Epithelial cell of proximal tubule (primary cell): ENCODE measurements around the gene R3HDM2. TPM values are rescaled to one million over a fixed set of nuclear protein-coding genes. Genes with fewer than 3 reads are reported as not detected.
"Not testable (repeated sequence)": the region's sequence is repeated elsewhere in the genome, so short reads cannot be mapped to it uniquely, and the experiment has no call there.

ENCODE experiments used
- DNase-seq: peaks from one replicate; pipeline ENCODE4 v3.0.0-alpha.2; 2011; ENCODE audit warnings: low read depth
- H3K4me3 ChIP-seq: 2 replicates; pipeline ENCODE4 v1.5.1; 2011; ENCODE audit warnings: low read depth, mild to moderate bottlenecking, low read length
- total RNA-seq: library from RNA; depleted of rRNA; stranded (reverse); fragments of >200 nt; gene quantifications from 2 replicates; pipeline ENCODE4 v1.2.3, GENCODE V29; 2015
- TF ChIP-seq, protein P1 (sequence below): conservative IDR thresholded peaks from 2 replicates; pipeline ENCODE4 v1.5.1; 2012; ENCODE audit warnings: low read depth, mild to moderate bottlenecking, low read length

Gene R3HDM2
- total RNA-seq, 1 donor from 2014 or later, result 12.5 TPM

- TF ChIP-seq, protein P1, sequence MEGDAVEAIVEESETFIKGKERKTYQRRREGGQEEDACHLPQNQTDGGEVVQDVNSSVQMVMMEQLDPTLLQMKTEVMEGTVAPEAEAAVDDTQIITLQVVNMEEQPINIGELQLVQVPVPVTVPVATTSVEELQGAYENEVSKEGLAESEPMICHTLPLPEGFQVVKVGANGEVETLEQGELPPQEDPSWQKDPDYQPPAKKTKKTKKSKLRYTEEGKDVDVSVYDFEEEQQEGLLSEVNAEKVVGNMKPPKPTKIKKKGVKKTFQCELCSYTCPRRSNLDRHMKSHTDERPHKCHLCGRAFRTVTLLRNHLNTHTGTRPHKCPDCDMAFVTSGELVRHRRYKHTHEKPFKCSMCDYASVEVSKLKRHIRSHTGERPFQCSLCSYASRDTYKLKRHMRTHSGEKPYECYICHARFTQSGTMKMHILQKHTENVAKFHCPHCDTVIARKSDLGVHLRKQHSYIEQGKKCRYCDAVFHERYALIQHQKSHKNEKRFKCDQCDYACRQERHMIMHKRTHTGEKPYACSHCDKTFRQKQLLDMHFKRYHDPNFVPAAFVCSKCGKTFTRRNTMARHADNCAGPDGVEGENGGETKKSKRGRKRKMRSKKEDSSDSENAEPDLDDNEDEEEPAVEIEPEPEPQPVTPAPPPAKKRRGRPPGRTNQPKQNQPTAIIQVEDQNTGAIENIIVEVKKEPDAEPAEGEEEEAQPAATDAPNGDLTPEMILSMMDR, result no peak
- DNase-seq, result no peak
- H3K4me3 ChIP-seq, result no peak overlapping the region
Observed at GRCh38 chr12:57420482-57420881, 10.4 kb downstream of the R3HDM2 start.

GRCh38 chr12:57419495-57419894 is 11.3 kb downstream of the R3HDM2 start:
- TF ChIP-seq, protein P1, result no peak
- no peak overlapping the region for H3K4me3 ChIP-seq
- no peak for DNase-seq

DNA sequence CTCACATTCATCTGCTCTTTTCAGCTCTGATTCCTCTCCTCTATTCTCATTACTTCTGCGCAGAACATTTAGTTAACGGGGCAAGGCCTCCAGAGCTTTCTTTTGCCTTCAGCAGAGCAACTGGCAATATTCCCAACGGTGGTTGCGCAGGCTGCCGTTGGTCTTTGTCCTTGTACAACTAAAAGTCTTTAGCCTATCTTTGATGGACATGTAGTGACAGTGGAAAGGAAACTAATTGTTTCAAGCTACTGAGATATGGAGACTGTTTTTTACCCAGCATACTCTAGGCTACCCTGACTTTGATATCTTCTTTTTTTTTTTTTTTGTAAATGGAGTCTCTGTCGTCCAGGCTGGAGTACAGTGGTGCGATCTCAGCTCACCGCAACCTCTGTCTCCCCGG is 12.6 kb downstream of the R3HDM2 start:
- no peak for DNase-seq
- H3K4me3 ChIP-seq, result no peak overlapping the region
- TF ChIP-seq, protein P1, result no peak

DNA sequence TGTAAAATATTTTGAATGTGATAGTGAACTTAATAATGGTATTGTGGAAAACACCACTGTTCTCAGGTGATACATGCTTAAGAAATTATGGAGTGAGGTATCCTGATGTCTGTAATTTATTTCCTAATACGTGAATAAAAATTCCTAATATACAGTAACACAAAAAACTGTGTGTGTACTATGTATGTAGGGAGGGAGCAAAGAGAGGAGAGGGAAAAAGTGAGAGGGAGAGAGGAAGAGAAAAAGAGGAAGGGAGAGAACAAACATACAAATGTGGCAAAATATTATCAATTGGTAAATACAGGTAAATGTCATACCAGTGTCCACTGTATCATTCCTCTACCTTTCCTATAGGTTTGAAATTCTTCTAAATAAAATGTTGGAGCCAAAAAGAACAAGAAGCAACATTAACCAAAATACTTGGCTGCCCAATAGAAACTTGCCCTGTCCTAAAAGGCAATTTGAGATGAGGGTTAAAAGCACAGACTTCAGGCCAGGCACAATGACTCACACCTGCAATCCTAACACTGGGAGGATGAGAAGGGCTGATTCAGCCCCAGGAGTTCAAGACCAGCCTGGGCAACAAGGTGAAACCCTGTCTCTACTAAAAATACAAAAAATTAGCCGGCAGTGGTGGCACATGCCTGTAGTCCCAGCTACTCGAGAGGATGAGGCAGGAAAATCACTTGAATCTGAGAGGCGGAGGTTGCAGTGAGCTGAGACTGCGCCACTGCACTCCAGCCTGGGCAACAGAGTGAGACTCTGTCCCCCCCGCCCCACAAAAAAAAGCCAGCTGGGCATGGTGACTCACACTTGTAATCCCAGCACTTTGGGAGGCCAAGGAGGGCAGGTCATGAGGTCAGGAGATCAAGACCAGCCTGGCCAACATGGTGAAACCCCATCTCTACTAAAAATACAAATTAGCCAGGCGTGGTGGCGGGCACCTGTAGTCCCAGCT is 14.5 kb downstream of the R3HDM2 start:
- TF ChIP-seq, protein P1, result no peak
- DNase-seq, result no peak
- H3K4me3 ChIP-seq, result no peak overlapping the region

DNA sequence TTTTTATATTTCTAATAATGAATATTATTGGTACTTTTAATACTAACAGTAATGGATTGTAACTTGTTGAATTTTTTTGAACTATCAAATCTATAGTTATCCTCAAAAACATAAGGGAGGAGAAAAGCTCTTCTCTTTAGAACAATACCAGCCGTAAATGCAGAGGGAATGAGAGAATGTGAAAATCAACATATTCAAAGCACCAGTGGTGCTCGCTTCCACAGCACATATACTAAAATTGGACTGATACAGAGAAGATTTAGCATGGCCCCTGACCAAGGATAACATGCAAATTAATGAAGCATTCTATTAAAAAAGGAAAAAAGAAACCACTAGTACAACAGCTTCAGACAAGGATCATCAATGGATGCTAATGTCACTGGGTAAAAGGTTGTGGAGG is 15.8 kb downstream of the R3HDM2 start:
- H3K4me3 ChIP-seq, result no peak overlapping the region
- TF ChIP-seq, protein P1, result no peak
- no peak for DNase-seq

- not testable (repeated sequence) for DNase-seq, H3K4me3 ChIP-seq
Observed at GRCh38 chr12:57414160-57414559, 16.7 kb downstream of the R3HDM2 start.

DNA sequence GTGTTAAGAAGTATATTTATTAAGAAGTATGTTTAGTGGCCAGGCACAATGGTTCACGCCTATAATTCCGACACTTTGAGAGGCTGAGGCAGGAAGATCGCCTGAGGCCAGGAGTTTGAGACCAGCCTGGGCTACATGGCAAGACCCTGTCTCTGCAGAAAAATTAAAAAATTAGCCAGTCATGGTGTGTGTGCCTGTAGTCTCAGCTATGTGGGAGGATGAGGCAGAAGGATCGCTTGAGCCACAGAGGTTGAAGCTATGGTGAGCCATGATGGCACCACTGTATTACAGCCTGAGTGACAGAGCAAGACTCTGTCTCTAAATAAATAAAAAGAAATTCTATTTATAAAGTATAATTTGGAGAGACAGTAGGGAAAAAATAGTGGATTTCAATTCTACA is 20.3 kb downstream of the R3HDM2 start:
- no peak overlapping the region for H3K4me3 ChIP-seq
- TF ChIP-seq, protein P1, result no peak
- no peak for DNase-seq
